SK-N-DZ (cell line): ENCODE data around the gene LRP5.
A peak's percentile ranks its signal among the peaks of the same experiment; 100 is the strongest.
"Not testable (repeated sequence)": the region's sequence is repeated elsewhere in the genome, so short reads cannot be mapped to it uniquely, and the experiment has no call there.

ENCODE experiments used
- DNase-seq: peaks from one replicate; pipeline ENCODE4 v3.0.0-alpha.2; 2015; ENCODE audit warnings: low spot score

Gene LRP5

GRCh38 chr11:68328374-68329091 lies 16.1 kb downstream of the LRP5 start:
- no peak for DNase-seq

- DNase-seq = no peak
These were observed 17.1 kb downstream of the LRP5 start for GRCh38 chr11:68329536-68329935.

- DNase-seq = peak; percentile 67
These were observed 17.7 kb downstream of the LRP5 start for GRCh38 chr11:68329978-68330699.

DNA sequence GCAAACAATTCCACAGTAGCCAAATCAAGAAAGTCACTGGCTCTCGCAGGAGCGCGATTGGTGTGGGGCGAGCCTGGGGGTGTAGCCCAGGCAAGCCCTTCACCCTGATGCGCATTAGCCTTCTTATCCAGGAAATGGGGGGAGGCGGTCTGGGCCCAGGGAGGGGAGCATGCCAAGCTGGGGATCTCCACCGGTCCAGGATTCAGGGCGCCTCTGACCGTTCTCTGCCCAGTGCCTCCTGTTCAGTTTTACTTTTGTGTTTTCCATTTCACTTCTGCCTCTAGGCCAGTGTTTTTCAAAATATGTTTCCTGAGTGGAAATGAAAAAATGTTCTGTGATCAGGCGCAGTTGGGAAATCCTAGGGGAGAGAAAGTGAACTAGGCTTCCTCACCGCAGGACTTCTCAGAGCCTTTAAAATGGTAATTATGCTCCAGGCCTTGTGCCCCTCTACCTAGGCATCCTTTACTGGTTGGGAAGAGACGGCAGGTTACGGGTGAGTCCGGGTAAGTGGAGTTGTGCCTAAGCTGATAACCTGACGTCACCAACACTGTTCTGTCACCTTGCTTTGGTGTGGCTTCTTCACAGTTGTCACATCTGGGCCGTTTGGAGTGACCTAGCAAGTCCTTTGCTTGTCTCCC lies 18.4 kb downstream of the LRP5 start:
- DNase-seq = no peak

- DNase-seq = no peak
These were observed 19.1 kb downstream of the LRP5 start for GRCh38 chr11:68331338-68331947.

DNA sequence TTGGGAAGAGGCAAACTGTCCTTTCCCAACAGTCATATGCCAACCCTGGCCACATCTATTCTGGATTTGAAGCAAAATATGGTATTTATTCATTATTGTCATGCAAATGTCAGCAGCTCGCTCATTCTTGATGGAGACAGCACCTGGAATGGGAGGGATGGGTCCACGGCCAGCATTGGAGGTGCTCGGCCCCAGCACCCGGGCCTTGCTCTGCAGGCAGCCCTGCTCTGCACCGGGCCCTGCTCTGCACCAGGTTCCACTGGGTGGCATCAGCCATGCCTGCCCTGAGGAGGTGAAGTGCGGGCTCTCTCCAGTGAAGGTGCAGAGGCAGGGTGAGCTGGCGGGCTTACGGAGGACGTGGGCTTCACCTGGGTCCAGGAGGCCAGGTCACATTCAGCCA lies 19.8 kb downstream of the LRP5 start:
- no peak for DNase-seq

GRCh38 chr11:68333173-68333572 lies 20.8 kb downstream of the LRP5 start:
- no peak for DNase-seq

DNA sequence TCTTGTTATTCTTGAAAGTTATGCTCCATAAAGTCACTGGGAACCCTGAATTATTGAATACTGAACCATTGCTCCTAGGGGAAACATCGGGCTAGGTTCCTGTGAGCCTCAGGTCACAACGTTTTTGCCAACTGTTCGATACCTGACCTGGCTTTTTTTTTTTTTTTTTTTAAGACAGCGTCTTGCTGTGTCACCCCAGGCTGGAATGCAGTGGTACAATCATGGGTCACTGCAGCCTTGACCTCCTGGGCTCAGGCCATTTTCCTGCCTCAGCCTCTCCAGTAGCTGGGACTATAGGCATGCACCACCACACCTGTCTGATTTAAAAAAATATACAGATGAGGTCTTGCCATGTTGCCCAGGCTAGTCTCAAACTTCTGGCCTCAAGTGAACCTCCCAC lies 22.5 kb downstream of the LRP5 start:
- no peak for DNase-seq

- DNase-seq = no peak
These were observed 23.3 kb downstream of the LRP5 start for GRCh38 chr11:68335683-68336082.

DNA sequence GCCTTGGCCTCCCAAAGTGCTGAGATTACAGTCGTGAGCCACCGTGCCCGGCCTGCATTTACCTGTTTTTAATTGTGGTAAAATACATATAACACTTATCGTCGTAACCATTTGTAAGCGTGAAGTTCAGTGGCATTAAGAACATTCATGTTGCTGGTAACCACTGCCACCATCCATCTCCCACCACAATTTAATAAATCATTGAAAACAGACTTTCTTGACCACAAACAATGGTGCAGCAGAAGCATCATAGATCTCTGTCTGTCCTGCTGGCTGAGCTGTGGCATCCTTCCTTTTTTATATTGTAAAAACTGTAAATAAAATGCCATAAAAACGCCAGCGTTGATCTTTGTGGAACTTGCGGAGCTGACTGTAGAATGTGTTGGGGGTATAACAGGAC lies 24.3 kb downstream of the LRP5 start:
- no peak for DNase-seq

- DNase-seq = no peak
These were observed 25.0 kb downstream of the LRP5 start for GRCh38 chr11:68337399-68337835.

DNA sequence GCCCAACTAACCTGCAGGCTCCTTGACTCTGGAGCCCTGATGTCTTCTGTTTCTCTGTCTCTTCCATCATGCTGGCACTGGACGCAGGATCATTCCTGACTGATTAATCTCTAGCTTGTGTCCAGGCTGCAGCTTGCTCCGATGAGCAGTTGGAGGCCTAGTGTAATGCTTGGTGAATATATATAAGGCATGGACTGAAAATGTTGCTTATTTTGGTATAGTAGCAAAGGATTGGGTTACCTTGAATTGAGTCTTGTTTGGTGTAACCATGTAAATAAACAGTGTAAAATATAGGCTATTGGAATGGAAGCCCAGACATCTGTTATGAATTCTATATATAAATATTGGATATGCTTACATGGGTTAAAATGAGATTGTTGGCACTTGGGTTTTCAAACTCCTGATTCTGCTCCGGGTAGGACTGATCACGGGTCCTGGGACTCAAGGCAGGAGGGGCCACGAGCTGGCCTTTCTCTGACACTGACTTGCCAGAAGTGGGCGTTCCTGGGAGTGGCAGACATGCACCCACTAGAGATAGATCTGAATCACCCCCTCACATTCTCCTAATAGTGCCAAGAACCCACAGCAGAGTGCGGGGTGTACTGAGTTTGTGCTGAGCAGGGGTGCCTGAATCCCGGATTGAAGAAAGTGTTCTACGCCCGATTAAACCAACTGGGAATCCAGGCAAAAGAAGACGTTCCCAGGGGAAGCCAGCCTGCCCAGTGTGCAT lies 25.8 kb downstream of the LRP5 start:
- no peak for DNase-seq

GRCh38 chr11:68340003-68340767 lies 27.8 kb downstream of the LRP5 start:
- DNase-seq = no peak

DNA sequence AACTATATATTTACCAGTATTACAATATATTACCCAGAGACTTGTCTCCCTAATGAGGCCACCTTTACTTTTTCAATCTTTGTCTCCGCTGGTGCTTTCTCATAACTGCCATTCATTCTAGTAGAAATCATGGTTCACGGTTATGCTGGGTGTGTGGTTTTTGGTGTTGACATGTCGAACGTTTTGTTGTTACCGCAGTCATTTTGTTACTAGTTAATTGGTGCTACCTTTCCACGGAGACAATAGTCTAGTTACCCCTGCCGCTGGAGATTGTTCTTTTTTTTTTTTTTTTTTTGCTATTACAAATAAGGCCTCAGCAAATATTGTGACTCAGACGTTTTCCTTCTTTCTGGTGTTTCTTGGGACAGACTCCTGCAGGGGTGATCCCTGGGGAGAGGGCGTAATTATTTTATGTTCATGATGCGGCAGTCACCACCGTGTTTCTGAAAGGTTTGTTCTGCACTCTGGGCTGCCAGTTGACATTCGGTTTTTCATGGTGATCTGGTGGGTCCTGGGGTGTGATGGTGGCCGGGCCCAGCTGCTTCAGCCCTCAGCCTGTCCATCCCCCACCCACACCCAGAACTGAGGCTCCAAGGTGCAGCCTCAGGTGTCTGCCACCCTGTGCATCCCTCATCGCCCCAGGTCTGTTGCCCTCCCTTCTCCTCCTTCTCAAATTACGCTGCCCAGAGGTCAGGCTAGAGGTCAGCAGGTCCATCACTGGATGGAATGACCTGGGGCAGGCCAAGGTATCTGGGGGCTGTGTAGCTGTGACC lies 28.6 kb downstream of the LRP5 start:
- peak; percentile 26 for DNase-seq

GRCh38 chr11:68341557-68342458 lies 29.4 kb downstream of the LRP5 start:
- DNase-seq = no peak

DNA sequence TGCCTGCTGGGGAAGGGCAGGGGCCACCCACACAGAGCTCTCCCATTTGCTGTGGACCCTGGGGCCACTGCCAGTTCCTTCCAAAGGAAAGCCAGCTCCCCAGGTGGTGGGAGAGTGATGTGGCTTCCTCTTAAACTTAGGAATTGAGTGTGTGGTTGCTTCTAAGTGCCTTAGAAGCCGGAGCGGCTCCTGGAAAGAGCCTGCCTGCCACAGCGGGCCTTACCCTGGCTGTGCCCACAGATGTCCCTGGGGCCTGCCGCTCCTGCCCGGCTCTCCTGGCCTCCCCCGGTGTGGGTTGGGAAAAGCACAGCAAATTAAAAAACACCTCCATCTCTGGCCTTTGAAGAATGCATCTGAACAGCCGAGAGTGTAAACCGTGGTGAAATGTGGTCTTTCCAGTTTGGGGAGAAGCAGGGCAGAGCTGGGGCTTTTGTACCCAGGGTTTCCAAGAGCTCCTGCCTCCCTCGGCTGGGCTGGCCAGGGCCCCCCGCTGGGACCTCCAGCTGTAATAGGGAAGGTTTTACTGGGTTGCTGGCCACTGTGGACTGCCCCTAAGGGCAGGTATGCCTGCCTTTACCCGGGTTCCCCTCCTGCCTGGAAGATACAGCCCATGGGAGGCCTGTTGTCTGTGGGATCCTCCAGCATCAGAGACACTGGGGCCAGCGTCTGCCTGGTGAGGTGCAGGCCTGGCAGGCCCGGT lies 30.2 kb downstream of the LRP5 start:
- no peak for DNase-seq

DNA sequence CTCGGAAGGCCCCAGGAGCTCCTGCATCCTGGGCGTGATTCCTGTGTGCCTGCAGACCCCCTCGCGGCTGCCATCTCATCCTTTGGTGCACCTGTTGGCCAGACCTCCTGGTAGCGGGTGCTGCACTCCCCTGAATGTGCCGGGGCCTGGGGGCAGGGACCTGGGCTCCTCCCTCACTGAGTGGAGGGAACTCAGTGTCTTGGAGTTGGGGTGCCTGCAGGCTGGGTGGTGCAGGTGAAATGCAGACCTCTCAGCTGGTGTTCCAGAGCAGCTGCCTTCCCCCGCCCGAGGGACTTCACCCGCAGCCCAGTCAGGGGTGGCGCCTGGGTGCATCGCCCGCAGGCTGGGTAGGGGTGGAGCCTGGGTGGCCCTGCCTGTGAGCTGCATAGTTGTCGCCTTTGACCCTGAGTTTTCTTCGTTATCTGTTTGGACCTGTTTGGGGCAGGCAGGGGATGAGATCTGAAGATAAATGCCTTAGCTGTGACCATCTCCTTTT lies 31.4 kb downstream of the LRP5 start:
- DNase-seq = no peak

DNA sequence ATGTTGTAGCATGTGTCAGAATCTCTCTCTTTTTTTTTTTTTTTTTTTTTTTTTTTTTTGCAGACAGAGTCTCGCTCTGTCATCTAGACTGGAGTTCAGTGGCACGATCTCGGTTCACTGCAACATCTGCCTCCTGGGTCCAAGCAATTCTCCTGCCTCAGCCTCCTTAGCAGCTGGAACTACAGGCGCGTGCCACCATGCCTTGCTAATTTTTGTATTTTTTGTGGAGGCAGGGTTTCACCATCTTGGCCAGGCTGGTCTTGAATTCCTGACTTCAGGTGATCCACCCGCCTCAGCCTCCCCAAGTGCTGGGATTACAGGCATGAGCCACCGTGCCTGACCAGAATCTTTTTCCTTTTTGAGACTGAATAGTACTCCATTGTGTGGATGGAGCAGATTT lies 32.4 kb downstream of the LRP5 start:
- not testable (repeated sequence) for DNase-seq
